PFSK-1 (cell line): ENCODE results near the gene RTN1.

Experiments
- FOXP2 ChIP-seq: optimal IDR thresholded peaks from 2 replicates; pipeline ENCODE3; 2011; ENCODE audit warnings: borderline replicate concordance, control low read depth, inconsistent platforms; ENCODE audit not compliant: insufficient read depth; ENCODE audit errors: extremely low read length, extremely low read depth
- POLR2AphosphoS5 ChIP-seq: IDR thresholded peaks from 2 replicates; pipeline ENCODE4 v1.6.1; 2012; ENCODE audit warnings: low read depth, mild to moderate bottlenecking, control low read depth, low read length, moderate library complexity
- REST ChIP-seq, 2 experiments: IDR thresholded peaks; 2 replicates each; pipeline versions ENCODE4 v1.6.1 to v1.8.0; 2011 to 2012; ENCODE audit warnings: low read depth in 2 of 2, low read length in 2 of 2, control low read depth in 1 of 2, inconsistent platforms in 1 of 2, mild to moderate bottlenecking in 1 of 2, moderate library complexity in 1 of 2; ENCODE audit not compliant: insufficient read depth in 1 of 2
- SIN3A ChIP-seq: IDR thresholded peaks from 2 replicates; pipeline ENCODE4 v1.6.1; 2012; ENCODE audit warnings: mild to moderate bottlenecking, low read length, moderate library complexity, borderline replicate concordance; ENCODE audit not compliant: insufficient read depth
- TAF1 ChIP-seq: IDR thresholded peaks from 2 replicates; pipeline ENCODE4 v1.6.1; 2012; ENCODE audit warnings: low read length, control low read depth, borderline replicate concordance; ENCODE audit not compliant: insufficient read depth

- no peak for TF ChIP-seq TAF1
- TF ChIP-seq POLR2AphosphoS5, result no peak
- TF ChIP-seq REST (IDR thresholded peaks at IDR 0.05; ENCODE audit: insufficient read depth in 1 of 2, low read depth in 2 of 2, low read length in 2 of 2), result no peak
- TF ChIP-seq FOXP2, result no peak
- TF ChIP-seq SIN3A, result no peak
Measured at GRCh38 chr14:59601056-59601455, 269.5 kb downstream of the RTN1 start.
